ENCODE results near the gene COL11A2. TPM values are rescaled to one million over a fixed set of nuclear protein-coding genes. Genes with fewer than 3 reads are reported as not detected.
A peak's percentile ranks its signal among the peaks of the same experiment; 100 is the strongest.

COL11A2 gene
- total RNA-seq, 4 donors from 2014 or later, result 0.23 to 0.61 (median 0.41) TPM

DNA sequence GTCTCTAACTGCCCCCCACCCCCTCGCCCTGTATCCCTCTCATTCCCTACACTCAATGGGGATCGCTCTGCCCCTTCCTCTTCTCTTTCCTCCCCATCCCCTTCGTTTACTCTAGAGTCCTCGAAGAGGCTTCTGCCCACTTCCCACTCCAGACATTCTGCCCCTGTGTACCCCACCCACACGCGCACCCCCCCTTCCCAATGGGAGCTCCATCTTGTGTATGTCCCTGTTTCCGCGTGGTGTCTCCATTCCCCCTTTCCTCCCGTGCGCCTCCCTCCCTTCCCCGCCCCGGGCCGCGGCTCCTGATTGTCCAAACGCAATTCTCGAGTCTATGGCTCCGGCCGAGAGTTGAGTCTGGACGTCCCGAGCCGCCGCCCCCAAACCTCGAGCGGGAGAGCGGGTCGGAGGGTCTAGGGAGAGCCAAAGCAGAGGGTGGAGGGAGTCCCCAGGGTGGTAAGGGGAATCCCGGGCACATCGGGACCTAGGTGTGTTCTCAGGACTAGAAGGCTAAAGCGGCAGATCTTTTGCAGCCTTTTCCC, 15.4 kb upstream of the COL11A2 start:
- Histone ChIP-seq H3K27me3 (no peaks in the 10 kb centered on the region), H3K36me3 (peaks cover 10 to 45% (median 15%) of the 10 kb centered on the region in 3 donors), H3K4me1 (peaks cover 28 to 73% (median 33%) of the 10 kb centered on the region in 3 donors), H3K27ac (peak overlapping the region; percentile 96 to 98 (median 96)), H3K4me3 (peak overlapping the region; percentile 84 to 91 (median 86)), H3K9me3 (no peaks in the 10 kb centered on the region)
- WGBS, 2 donors, result 2 to 4% methylated on average over 12 to 15 of the region's 29 CpGs
- no peak for DNase-seq
- intact Hi-C loops (cut with DNase I), result no loop called here
- TF ChIP-seq, protein P1, sequence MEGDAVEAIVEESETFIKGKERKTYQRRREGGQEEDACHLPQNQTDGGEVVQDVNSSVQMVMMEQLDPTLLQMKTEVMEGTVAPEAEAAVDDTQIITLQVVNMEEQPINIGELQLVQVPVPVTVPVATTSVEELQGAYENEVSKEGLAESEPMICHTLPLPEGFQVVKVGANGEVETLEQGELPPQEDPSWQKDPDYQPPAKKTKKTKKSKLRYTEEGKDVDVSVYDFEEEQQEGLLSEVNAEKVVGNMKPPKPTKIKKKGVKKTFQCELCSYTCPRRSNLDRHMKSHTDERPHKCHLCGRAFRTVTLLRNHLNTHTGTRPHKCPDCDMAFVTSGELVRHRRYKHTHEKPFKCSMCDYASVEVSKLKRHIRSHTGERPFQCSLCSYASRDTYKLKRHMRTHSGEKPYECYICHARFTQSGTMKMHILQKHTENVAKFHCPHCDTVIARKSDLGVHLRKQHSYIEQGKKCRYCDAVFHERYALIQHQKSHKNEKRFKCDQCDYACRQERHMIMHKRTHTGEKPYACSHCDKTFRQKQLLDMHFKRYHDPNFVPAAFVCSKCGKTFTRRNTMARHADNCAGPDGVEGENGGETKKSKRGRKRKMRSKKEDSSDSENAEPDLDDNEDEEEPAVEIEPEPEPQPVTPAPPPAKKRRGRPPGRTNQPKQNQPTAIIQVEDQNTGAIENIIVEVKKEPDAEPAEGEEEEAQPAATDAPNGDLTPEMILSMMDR (IDR thresholded peaks at IDR 0.05), result no peak
- no peak for TF ChIP-seq POLR2A (IDR thresholded peaks at IDR 0.05)

DNA sequence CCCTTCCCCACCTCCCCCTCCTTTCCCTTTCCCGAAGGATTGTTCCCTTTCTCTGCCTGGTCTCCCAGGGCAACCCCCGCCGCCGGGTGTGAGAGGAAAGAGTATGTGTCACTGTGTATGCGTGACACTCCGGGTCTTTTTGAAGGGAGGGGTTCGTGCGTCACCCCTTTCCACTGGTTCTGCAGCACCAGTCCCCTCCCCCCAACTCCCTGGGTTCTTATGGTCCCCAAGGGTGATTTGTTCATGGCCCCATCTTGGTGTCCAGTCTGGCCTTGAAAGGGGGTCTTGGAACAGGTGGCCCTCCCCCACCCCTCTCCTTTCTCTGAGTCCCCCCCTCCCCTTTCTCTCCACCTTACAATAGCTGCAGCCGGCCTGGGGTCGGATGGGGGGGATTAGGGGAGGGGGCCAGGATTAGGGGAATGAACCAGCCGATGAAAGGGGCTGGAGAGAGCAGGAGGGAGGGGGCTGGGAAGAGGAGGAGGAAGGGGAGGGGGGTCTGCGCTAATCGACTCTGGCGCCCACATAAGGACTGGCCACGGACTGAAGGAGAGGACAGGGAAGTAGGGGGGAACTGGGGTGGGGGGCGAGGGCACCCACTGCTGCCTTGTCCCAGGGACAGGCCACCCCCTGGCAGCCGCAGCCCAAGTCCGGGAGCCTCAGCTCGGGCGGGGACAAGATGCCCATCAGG, 14.7 kb upstream of the COL11A2 start:
- 22 to 27% methylated on average over 12 to 17 of the region's 20 CpGs for WGBS, 2 donors
- Histone ChIP-seq H3K4me3 (peak overlapping the region; percentile 84 to 91 (median 86)), H3K27ac (peak overlapping the region; percentile 96 to 98 (median 96)), H3K36me3 (peaks cover 14 to 48% (median 21%) of the 10 kb centered on the region in 3 donors), H3K4me1 (peaks cover 30 to 73% (median 35%) of the 10 kb centered on the region in 3 donors), H3K9me3 (no peaks in the 10 kb centered on the region), H3K27me3 (no peaks in the 10 kb centered on the region)
- intact Hi-C loops (cut with DNase I), result no loop called here
- TF ChIP-seq, protein P1 (IDR thresholded peaks at IDR 0.05), result no peak
- no peak for TF ChIP-seq POLR2A (IDR thresholded peaks at IDR 0.05)
- DNase-seq, result no peak

DNA sequence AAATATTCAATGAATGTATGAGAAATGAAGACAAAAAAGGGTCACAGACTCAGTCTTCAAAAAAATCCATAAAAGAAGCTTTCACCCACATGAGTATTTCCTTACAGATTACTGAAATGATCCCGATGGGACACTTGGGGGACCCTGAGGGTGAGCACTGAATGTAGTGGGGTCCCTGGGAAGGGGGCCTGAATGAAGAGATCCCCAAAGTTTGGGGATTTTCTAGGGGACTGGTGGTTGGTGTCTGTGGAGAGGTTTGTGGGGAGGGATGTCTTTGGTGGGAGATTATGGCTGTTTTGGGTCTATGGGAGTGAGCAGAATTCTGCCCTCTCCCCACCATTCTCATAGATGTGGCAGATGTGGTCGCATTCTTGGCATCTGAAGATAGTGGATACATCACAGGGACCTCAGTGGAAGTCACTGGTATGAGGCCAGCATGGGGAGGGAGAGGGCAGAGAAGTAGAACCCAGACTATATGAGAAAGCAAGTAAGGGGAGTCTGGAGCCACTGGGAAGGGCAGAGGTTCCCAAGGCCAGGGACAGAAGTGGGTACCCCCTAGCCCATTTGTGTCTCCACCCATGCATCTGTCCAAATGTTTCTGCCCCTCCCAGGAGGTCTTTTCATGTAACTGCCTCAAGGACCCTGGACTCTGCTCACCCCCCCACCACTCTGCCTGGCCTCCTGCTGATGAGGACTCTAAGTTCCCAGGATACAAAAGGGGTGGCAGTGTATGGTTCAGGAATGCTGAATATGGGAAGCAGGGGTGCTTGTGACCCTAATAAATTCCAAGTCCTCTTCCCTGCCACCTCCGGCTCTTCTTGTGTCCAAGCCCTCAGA, 14.0 kb upstream of the COL11A2 start:
- peaks cover 14 to 42% (median 17%) of the 10 kb centered on the region in 3 donors for H3K36me3 ChIP-seq
- no peaks in the 10 kb centered on the region for H3K9me3 ChIP-seq
- no peak overlapping the region for H3K4me3 ChIP-seq
- H3K27ac ChIP-seq, result peak overlapping the region in 2 of 4 donors; percentile 91 to 96
- intact Hi-C loops (cut with DNase I), result no loop called here
- TF ChIP-seq, protein P1 (IDR thresholded peaks at IDR 0.05), result no peak
- no peak for TF ChIP-seq POLR2A (IDR thresholded peaks at IDR 0.05)
- peaks cover 37 to 81% (median 43%) of the 10 kb centered on the region in 3 donors for H3K4me1 ChIP-seq
- 80 to 83% methylated on average over 2 to 3 of the region's 3 CpGs for WGBS, 2 donors
- H3K27me3 ChIP-seq, result no peaks in the 10 kb centered on the region
- no peak for DNase-seq

DNA sequence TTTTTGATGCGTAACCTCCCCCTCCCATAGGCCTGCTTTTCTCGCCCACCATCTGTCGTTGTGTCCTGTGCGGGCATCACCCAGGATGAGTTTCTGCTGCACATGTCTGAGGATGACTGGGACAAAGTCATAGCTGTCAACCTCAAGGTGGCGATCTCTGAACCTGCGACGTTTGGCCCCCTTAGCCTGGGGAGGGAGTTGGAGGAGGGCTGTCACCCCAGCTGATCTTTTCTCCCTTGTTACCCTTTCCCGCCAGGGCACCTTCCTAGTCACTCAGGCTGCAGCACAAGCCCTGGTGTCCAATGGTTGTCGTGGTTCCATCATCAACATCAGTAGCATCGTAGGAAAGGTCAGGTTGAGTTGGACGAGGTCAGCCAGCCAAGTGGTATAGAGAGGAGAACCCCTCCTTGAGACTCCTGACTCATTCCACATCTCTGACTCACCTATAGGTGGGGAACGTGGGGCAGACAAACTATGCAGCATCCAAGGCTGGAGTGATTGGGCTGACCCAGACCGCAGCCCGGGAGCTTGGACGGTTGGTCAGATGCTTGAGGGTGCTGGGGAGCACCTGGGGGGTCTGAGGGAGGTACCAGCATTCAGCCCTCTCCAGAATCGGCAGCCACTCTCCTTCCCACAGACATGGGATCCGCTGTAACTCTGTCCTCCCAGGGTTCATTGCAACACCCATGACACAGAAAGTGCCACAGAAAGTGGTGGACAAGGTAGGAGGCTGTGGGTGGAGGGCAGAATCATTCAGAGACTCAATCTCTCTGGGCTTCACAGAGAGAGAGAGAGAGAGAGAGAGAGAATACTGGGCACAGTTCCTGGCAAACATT, 13.1 kb upstream of the COL11A2 start:
- 24 to 26% methylated on average over 5 to 7 of the region's 17 CpGs for WGBS, 2 donors
- no peak for TF ChIP-seq POLR2A (IDR thresholded peaks at IDR 0.05)
- TF ChIP-seq, protein P1 (IDR thresholded peaks at IDR 0.05), result no peak
- peak overlapping the region; percentile 75 to 85 (median 80) for H3K4me3 ChIP-seq
- intact Hi-C loops (cut with DNase I), result no loop called here
- no peak for DNase-seq
- peaks cover 38 to 85% (median 44%) of the 10 kb centered on the region in 3 donors for H3K4me1 ChIP-seq
- H3K36me3 ChIP-seq, result peaks cover 14 to 33% (median 17%) of the 10 kb centered on the region in 3 donors
- no peaks in the 10 kb centered on the region for H3K27me3 ChIP-seq
- H3K9me3 ChIP-seq, result no peaks in the 10 kb centered on the region
- peak overlapping the region; percentile 79 to 93 (median 92) for H3K27ac ChIP-seq
